HG03558 (cell line): ENCODE data around the gene ERCC6L2.

Experiments
- ATAC-seq: cut with Tn5 transposase; IDR thresholded peaks from one replicate; pipeline ENCODE4 v1.9.1; 2021; ENCODE audit warnings: moderate number of reproducible peaks; ENCODE audit not compliant: unreplicated experiment; ENCODE audit errors: extremely low read depth

The ERCC6L2 gene

GRCh38 chr9:95875305-95876137, at the start of gene ERCC6L2:
Gene ERCC6L2 (plus strand): TSS chr9:95875691. CDS start chr9:95876039, 348 bp downstream.
- ATAC-seq: peak; percentile 68

GRCh38 chr9:95826183-95826838, 49.2 kb upstream of the ERCC6L2 start:
- no peak for ATAC-seq

GRCh38 chr9:95830768-95831167, 44.7 kb upstream of the ERCC6L2 start:
- ATAC-seq: no peak

- ATAC-seq: no peak
These were observed 43.7 kb upstream of the ERCC6L2 start for GRCh38 chr9:95831810-95832209.

GRCh38 chr9:95833546-95834178, 41.8 kb upstream of the ERCC6L2 start:
- no peak for ATAC-seq

GRCh38 chr9:95834281-95834907, 41.1 kb upstream of the ERCC6L2 start:
- no peak for ATAC-seq

- no peak for ATAC-seq
These were observed 40.1 kb upstream of the ERCC6L2 start for GRCh38 chr9:95835393-95835792.

- no peak for ATAC-seq
These were observed 39.4 kb upstream of the ERCC6L2 start for GRCh38 chr9:95836072-95836471.

- no peak for ATAC-seq
These were observed 36.5 kb upstream of the ERCC6L2 start for GRCh38 chr9:95839012-95839411.

GRCh38 chr9:95840074-95840473, 35.4 kb upstream of the ERCC6L2 start:
- no peak for ATAC-seq

GRCh38 chr9:95841377-95841776, 34.1 kb upstream of the ERCC6L2 start:
- ATAC-seq: no peak

- no peak for ATAC-seq
These were observed 29.7 kb upstream of the ERCC6L2 start for GRCh38 chr9:95845751-95846150.

GRCh38 chr9:95848764-95849163, 26.7 kb upstream of the ERCC6L2 start:
- no peak for ATAC-seq

- peak; percentile 93 for ATAC-seq
These were observed 23.1 kb upstream of the ERCC6L2 start for GRCh38 chr9:95852059-95853032.

GRCh38 chr9:95854386-95855020, 21.0 kb upstream of the ERCC6L2 start:
- ATAC-seq: no peak

GRCh38 chr9:95855961-95856360, 19.5 kb upstream of the ERCC6L2 start:
- ATAC-seq: no peak

- ATAC-seq: no peak
These were observed 18.4 kb upstream of the ERCC6L2 start for GRCh38 chr9:95857124-95857523.

GRCh38 chr9:95857896-95858295, 17.6 kb upstream of the ERCC6L2 start:
- ATAC-seq: peak; percentile 48

- no peak for ATAC-seq
These were observed 13.1 kb upstream of the ERCC6L2 start for GRCh38 chr9:95862343-95862742.
